Activated CD8-positive, alpha-beta memory T cell treated with anti-CD3 and anti-CD28 coated beads for 24 hours (primary cell): ENCODE results near the gene BMAL2.

Experiments
- DNase-seq: peaks from one replicate; pipeline ENCODE4 v3.0.0-alpha.2; 2020

Gene BMAL2

GRCh38 chr12:27330846-27331245, 1.8 kb upstream of the BMAL2 start:
- DNase-seq, result no peak

GRCh38 chr12:27331291-27331926, 1.2 kb upstream of the BMAL2 start:
- no peak for DNase-seq

DNA sequence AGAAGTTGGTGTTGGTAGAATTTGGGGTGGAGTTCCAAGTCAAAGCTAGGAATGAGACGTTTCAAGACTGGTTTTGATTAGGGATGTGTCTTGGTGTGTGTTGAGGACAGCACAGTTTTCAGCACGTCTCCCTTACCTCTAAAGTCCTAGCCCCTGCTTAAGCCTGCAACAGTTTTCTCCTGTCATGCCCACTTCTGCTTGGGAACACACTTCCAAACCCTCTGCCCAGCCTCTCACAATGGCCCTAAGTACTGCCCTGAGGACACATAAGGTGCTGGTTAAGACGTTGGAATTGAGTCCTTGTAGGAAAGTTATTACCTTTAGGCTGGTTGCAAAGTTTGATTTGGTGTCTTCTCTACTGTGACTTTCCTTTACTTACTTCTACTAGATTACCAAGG, 710 bp upstream of the BMAL2 start:
- no peak for DNase-seq

- no peak for DNase-seq
Observed at GRCh38 chr12:27332407-27332713, 276 bp upstream of the BMAL2 start.

- peak; percentile 75 for DNase-seq
Observed at GRCh38 chr12:27333403-27334009, 870 bp downstream of the BMAL2 start.

DNA sequence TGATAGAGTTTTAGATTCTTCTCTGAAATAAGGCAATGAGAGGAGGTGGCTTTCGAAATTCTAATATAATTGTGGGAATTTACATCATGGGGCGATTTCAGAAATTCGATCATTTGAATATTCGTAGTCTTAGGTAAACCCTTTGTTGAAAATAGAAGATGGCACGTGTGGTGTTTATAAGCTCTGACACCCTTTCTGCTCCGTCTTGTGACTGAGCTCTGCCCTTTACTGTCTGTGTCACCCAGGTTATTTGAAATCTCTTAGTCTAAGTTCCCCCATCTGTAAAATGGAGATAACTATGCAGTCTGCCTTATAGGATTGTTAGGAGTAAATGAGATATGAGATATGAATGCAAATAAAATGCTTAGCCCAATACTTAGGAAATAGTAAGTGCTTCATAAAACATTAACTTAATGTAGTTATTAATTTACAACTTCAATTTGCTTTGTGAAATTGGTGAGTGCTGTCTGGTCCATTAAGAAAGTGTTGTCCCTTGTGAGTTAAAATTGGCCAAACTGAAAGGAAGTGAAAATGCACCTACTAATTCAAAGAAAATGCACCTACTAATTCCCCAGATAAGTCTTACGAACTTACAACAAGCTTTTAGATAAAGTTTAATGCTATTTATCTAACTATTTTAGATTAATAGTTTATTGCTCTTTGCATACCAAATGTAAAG, 1.5 kb downstream of the BMAL2 start:
- DNase-seq, result no peak

GRCh38 chr12:27334721-27335082, 2.1 kb downstream of the BMAL2 start:
- no peak for DNase-seq

DNA sequence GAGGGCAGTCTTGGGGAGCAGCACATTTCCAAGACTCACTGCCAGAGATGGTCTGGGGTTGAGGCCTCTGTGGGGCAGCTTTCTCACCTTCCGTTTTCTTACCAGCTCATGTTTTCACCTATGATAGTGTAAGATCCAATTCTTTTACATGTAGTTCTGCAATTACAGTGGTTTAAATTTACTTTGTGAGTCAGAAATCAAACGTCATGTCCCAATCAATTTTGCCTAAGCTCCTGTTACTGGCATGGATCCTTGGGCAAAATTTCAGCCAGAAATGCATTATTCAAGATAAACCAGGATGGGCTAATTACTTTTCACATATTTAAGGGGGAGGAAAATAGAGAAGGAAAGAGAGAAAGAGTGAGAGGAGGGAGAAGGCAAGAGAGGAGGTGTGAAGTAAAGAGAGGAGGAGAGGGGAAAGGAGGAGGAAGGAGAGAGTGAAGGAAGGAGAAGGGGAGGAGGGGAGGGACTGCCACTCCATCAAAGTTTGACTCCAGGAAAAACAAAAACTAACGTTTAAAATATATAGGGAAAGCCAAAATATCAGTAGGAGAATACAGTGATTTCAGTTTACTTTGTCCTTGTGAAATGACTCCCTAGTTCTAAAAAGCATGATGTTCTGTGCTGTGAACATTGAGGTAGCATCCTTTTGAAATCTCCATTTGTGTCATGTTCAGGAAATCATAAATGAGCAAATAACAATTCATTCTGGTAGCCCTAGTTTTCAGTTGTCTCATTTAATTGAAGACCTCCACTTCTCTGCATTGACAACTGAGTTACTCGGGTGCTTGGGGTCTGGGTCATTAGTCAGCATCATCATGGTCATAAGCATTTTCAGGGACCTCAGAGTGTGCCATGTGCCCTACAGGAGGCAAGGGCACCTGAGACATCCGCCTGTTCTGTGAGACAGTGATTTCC, 3.0 kb downstream of the BMAL2 start:
- DNase-seq, result no peak

DNA sequence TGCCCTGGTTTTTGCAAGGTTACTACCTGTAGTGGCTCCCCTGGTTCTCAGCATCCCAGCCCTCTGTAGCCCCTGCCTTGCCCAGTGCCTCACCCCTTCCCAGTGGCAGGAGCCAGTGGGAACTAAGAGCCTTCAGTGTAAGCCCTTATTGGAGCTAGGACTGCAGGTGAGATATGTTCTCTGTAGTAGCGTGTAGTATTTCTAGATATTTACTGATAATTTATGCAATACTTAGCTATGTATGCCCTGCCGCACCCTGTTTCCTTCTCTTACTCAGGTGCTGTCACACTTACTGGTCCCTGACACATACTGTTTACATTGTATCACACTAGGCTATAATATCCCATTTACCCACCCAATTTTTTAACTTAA, 3.6 kb downstream of the BMAL2 start:
- DNase-seq, result no peak

DNA sequence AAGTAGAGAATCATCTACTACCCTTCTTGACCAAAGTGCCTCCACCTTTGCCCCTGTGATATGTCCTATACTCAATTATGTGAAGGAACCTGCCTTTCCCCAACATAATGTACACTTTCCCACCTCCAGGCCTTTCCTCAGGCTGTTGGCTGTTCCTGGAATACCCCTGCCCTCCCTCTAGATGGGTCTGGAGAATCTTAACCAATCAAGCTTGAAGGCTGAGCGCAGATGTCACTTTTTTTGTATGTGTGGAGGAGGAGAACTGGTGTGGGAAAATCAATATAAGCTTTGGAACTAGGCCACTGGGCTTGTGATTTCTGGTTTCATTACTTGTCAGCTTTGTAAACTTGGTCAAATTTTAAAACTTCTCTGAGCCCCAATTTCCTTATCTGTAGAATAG, 4.7 kb downstream of the BMAL2 start:
- no peak for DNase-seq

GRCh38 chr12:27338473-27338872, 5.8 kb downstream of the BMAL2 start:
- no peak for DNase-seq

DNA sequence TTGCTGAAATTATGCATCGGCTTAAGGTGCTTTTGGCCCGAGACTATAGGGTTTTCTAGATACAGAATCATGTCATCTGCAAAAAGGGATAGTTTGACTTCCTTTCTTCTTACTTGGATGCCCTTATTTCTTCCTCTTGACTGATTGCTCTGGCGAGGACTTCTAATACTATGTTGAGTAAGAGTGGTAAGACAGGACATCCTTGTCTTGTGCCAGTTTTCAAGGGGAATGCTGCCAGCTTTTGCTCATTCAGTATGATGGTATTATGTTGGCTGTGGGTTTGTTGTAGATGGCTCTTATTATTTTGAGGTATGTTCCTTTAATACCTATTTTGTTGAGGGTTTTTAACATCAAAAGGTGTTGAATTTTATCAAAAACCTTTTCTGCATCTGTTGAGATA, 8.3 kb downstream of the BMAL2 start:
- DNase-seq, result no peak

GRCh38 chr12:27342536-27342935, 9.9 kb downstream of the BMAL2 start:
- DNase-seq, result no peak

DNA sequence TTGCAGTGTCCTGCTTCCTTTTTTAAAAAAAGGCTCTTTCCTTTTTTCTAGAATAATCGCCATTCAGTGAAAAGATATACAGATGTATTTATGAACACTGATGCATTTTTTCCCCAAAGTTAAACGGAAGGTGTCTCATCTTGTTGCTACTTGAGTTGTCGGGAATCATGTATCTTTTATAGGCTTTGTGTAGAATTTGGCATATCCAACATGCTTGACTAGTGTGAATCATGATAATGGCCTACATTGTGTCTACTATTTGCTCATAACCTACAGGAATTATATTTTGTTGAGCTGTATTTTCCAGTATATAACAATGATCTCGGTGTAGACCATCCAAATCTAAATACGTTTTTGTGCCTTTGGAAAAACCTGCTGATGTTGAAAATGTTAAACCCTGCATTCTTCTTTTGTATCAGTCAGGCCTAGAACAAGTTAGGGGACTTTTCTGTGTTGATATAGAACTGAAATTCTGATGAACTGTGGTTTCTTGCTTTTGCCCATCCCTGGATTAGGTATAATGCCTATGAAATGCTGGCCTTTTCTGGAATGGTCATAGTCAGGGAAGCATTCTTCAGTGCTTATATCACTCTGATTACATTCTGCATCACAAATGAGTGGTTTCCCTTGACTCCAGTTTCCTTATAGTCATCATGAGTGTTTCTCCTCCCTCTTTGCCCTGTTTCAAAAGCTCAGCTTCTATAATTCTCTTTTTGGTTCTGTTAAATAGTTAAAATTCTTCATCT, 10.8 kb downstream of the BMAL2 start:
- DNase-seq, result no peak

GRCh38 chr12:27344246-27344645, 11.6 kb downstream of the BMAL2 start:
- no peak for DNase-seq

- DNase-seq, result no peak
Observed at GRCh38 chr12:27344760-27345159, 12.1 kb downstream of the BMAL2 start.

DNA sequence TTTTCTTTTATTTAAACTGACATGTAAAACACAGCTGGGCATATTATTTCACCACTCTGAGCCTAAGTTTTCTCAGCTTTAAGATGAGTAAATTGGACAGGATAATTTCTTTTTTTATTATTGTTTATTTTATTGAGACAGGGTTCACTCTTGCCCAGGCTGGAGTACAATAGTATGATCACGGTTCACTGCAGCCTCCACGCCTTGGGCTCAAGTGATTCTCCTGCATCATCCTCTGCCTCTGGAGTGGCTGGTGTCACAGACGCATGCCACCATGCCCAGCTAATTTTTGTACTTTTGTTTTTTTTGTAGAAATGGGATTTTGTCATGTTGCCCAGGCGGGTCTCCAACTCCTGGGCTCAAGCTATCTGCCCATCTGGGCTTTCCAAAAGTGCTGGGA, 12.7 kb downstream of the BMAL2 start:
- no peak for DNase-seq

GRCh38 chr12:27347779-27348178, 15.1 kb downstream of the BMAL2 start:
- DNase-seq, result no peak

GRCh38 chr12:27351476-27351875, 18.8 kb downstream of the BMAL2 start:
- no peak for DNase-seq

DNA sequence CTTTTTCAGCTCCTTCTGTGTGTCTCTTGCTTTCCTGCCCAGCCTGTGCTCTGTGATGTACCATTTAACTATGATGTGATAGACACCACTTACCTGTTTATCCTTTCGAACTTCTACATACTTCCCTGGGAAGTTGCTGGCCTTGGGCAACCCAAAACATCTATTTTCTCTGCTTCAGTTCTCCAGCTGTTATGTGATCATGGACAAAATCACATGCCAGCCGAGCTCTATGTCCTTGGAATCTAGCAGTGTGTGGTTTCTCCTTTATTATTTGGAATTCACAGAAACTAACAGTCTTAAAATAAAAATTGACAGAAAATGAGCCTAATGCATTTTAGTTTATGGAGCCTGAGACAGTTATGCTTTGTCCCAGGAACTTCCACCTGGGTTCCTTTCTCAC, 22.9 kb downstream of the BMAL2 start:
- DNase-seq, result no peak

- DNase-seq, result no peak
Observed at GRCh38 chr12:27355979-27356378, 23.3 kb downstream of the BMAL2 start.

GRCh38 chr12:27359578-27360340, 27.1 kb downstream of the BMAL2 start:
- no peak for DNase-seq
